Measurements from ENCODE around the gene ATF7IP. TPM values are rescaled to one million over a fixed set of nuclear protein-coding genes. Genes with fewer than 3 reads are reported as not detected.

ATF7IP gene
- total and polyA plus RNA-seq, 2 donors, result 23.9 to 28.0 TPM

GRCh38 chr12:14417715-14418114 is 52.2 kb downstream of the ATF7IP start:
- peak; percentile 60 to 96 (median 87) for DNase-seq (ENCODE audit: low read depth in 6 of 9, low spot score in 9 of 9)
- 63% methylated on average over 3 of the region's 3 CpGs for WGBS
- H3K4me3 ChIP-seq (ENCODE audit: low read length in 2 of 2), result peak overlapping the region in 1 of 2 donors; percentile 27

GRCh38 chr12:14418451-14418890 is 53.0 kb downstream of the ATF7IP start:
- H3K4me1 ChIP-seq (ENCODE audit: control insufficient read depth in 2 of 2, insufficient read depth in 2 of 2, low read length in 2 of 2), result peaks cover 2% of the 10 kb centered on the region in 2 donors
- H3K27ac ChIP-seq (ENCODE audit: low read depth in 1 of 2, low read length in 1 of 2), result peak overlapping the region in 1 of 2 donors; percentile 88
- no peaks in the 10 kb centered on the region for H3K27me3 ChIP-seq (ENCODE audit: control insufficient read depth in 2 of 2, insufficient read depth in 1 of 2, low read length in 1 of 2)
- no peaks in the 10 kb centered on the region for H3K9me3 ChIP-seq (ENCODE audit: control insufficient read depth in 2 of 2, insufficient read depth in 1 of 2, low read length in 1 of 2)
- peak overlapping the region in 1 of 2 donors; percentile 27 for H3K4me3 ChIP-seq (ENCODE audit: low read length in 2 of 2)
- DNase-seq (ENCODE audit: low read depth in 6 of 9, low spot score in 9 of 9), result peak in 4 of 9 donors; percentile 9 to 66 (median 31)
- WGBS, result 75% methylated on average over 3 of the region's 3 CpGs
- H3K36me3 ChIP-seq (ENCODE audit: control insufficient read depth in 2 of 2, insufficient read depth in 2 of 2, low read length in 1 of 2), result peaks cover 0 to 7% of the 10 kb centered on the region in 2 donors

More at GRCh38 chr12:14417715-14418114, 52.2 kb downstream of the ATF7IP start:
- H3K27me3 ChIP-seq (ENCODE audit: control insufficient read depth in 2 of 2, insufficient read depth in 1 of 2, low read length in 1 of 2), result no peaks in the 10 kb centered on the region
- peaks cover 2% of the 10 kb centered on the region in 2 donors for H3K4me1 ChIP-seq (ENCODE audit: control insufficient read depth in 2 of 2, insufficient read depth in 2 of 2, low read length in 2 of 2)
- peak overlapping the region in 1 of 2 donors; percentile 88 for H3K27ac ChIP-seq (ENCODE audit: low read depth in 1 of 2, low read length in 1 of 2)
- no peaks in the 10 kb centered on the region for H3K9me3 ChIP-seq (ENCODE audit: control insufficient read depth in 2 of 2, insufficient read depth in 1 of 2, low read length in 1 of 2)
- peaks cover 0 to 7% of the 10 kb centered on the region in 2 donors for H3K36me3 ChIP-seq (ENCODE audit: control insufficient read depth in 2 of 2, insufficient read depth in 2 of 2, low read length in 1 of 2)

GRCh38 chr12:14422516-14423230 is 57.2 kb downstream of the ATF7IP start:
- H3K27ac ChIP-seq (ENCODE audit: low read depth in 1 of 2, low read length in 1 of 2), result no peak overlapping the region
- 96% methylated on average over 4 of the region's 4 CpGs for WGBS

GRCh38 chr12:14424545-14424944 is 59.1 kb downstream of the ATF7IP start:
- Histone ChIP-seq H3K27ac (ENCODE audit: low read depth in 1 of 2, low read length in 1 of 2) (no peak overlapping the region), H3K9me3 (ENCODE audit: control insufficient read depth in 2 of 2, insufficient read depth in 1 of 2, low read length in 1 of 2) (peaks cover 0 to 1% of the 10 kb centered on the region in 2 donors), H3K27me3 (ENCODE audit: control insufficient read depth in 2 of 2, insufficient read depth in 1 of 2, low read length in 1 of 2) (no peaks in the 10 kb centered on the region), H3K4me1 (ENCODE audit: control insufficient read depth in 2 of 2, insufficient read depth in 2 of 2, low read length in 2 of 2) (no peaks in the 10 kb centered on the region), H3K36me3 (ENCODE audit: control insufficient read depth in 2 of 2, insufficient read depth in 2 of 2, low read length in 1 of 2) (peaks cover 9 to 44% of the 10 kb centered on the region in 2 donors), H3K4me3 (ENCODE audit: low read length in 2 of 2) (no peak overlapping the region)
- WGBS, result 99% methylated on average over 3 of the region's 3 CpGs
- no peak for DNase-seq (ENCODE audit: low read depth in 6 of 9, low spot score in 9 of 9)

More at GRCh38 chr12:14422516-14423230, 57.2 kb downstream of the ATF7IP start:
- Histone ChIP-seq H3K9me3 (ENCODE audit: control insufficient read depth in 2 of 2, insufficient read depth in 1 of 2, low read length in 1 of 2) (peaks cover 0 to 1% of the 10 kb centered on the region in 2 donors), H3K27me3 (ENCODE audit: control insufficient read depth in 2 of 2, insufficient read depth in 1 of 2, low read length in 1 of 2) (no peaks in the 10 kb centered on the region), H3K4me3 (ENCODE audit: low read length in 2 of 2) (no peak overlapping the region), H3K36me3 (ENCODE audit: control insufficient read depth in 2 of 2, insufficient read depth in 2 of 2, low read length in 1 of 2) (peaks cover 9 to 37% of the 10 kb centered on the region in 2 donors), H3K4me1 (ENCODE audit: control insufficient read depth in 2 of 2, insufficient read depth in 2 of 2, low read length in 2 of 2) (peaks cover 0 to 2% of the 10 kb centered on the region in 2 donors)
- DNase-seq (ENCODE audit: low read depth in 6 of 9, low spot score in 9 of 9), result no peak

GRCh38 chr12:14426792-14427191 is 61.3 kb downstream of the ATF7IP start:
- peaks cover 9 to 45% of the 10 kb centered on the region in 2 donors for H3K36me3 ChIP-seq (ENCODE audit: control insufficient read depth in 2 of 2, insufficient read depth in 2 of 2, low read length in 1 of 2)

GRCh38 chr12:14427929-14428328 is 62.4 kb downstream of the ATF7IP start:
- H3K27ac ChIP-seq (ENCODE audit: low read depth in 1 of 2, low read length in 1 of 2), result no peak overlapping the region
- H3K4me1 ChIP-seq (ENCODE audit: control insufficient read depth in 2 of 2, insufficient read depth in 2 of 2, low read length in 2 of 2), result no peaks in the 10 kb centered on the region
- no peak for DNase-seq (ENCODE audit: low read depth in 6 of 9, low spot score in 9 of 9)
- peaks cover 9 to 45% of the 10 kb centered on the region in 2 donors for H3K36me3 ChIP-seq (ENCODE audit: control insufficient read depth in 2 of 2, insufficient read depth in 2 of 2, low read length in 1 of 2)
- no peak overlapping the region for H3K4me3 ChIP-seq (ENCODE audit: low read length in 2 of 2)
- H3K27me3 ChIP-seq (ENCODE audit: control insufficient read depth in 2 of 2, insufficient read depth in 1 of 2, low read length in 1 of 2), result no peaks in the 10 kb centered on the region
- H3K9me3 ChIP-seq (ENCODE audit: control insufficient read depth in 2 of 2, insufficient read depth in 1 of 2, low read length in 1 of 2), result peaks cover 0 to 1% of the 10 kb centered on the region in 2 donors
- WGBS, result 97% methylated on average over 1 of the region's 1 CpG

More at GRCh38 chr12:14426792-14427191, 61.3 kb downstream of the ATF7IP start:
- no peak overlapping the region for H3K27ac ChIP-seq (ENCODE audit: low read depth in 1 of 2, low read length in 1 of 2)
- peaks cover 0 to 1% of the 10 kb centered on the region in 2 donors for H3K9me3 ChIP-seq (ENCODE audit: control insufficient read depth in 2 of 2, insufficient read depth in 1 of 2, low read length in 1 of 2)
- no peak for DNase-seq (ENCODE audit: low read depth in 6 of 9, low spot score in 9 of 9)
- no peaks in the 10 kb centered on the region for H3K27me3 ChIP-seq (ENCODE audit: control insufficient read depth in 2 of 2, insufficient read depth in 1 of 2, low read length in 1 of 2)
- no peak overlapping the region for H3K4me3 ChIP-seq (ENCODE audit: low read length in 2 of 2)
- no peaks in the 10 kb centered on the region for H3K4me1 ChIP-seq (ENCODE audit: control insufficient read depth in 2 of 2, insufficient read depth in 2 of 2, low read length in 2 of 2)

GRCh38 chr12:14430394-14430986 is 65.0 kb downstream of the ATF7IP start:
- Histone ChIP-seq H3K4me1 (ENCODE audit: control insufficient read depth in 2 of 2, insufficient read depth in 2 of 2, low read length in 2 of 2) (no peaks in the 10 kb centered on the region), H3K9me3 (ENCODE audit: control insufficient read depth in 2 of 2, insufficient read depth in 1 of 2, low read length in 1 of 2) (no peaks in the 10 kb centered on the region), H3K27me3 (ENCODE audit: control insufficient read depth in 2 of 2, insufficient read depth in 1 of 2, low read length in 1 of 2) (no peaks in the 10 kb centered on the region), H3K27ac (ENCODE audit: low read depth in 1 of 2, low read length in 1 of 2) (no peak overlapping the region), H3K36me3 (ENCODE audit: control insufficient read depth in 2 of 2, insufficient read depth in 2 of 2, low read length in 1 of 2) (peaks cover 0 to 36% of the 10 kb centered on the region in 2 donors), H3K4me3 (ENCODE audit: low read length in 2 of 2) (no peak overlapping the region)
- 97% methylated on average over 2 of the region's 2 CpGs for WGBS
- no peak for DNase-seq (ENCODE audit: low read depth in 6 of 9, low spot score in 9 of 9)

GRCh38 chr12:14431975-14432374 is 66.5 kb downstream of the ATF7IP start:
- H3K4me1 ChIP-seq (ENCODE audit: control insufficient read depth in 2 of 2, insufficient read depth in 2 of 2, low read length in 2 of 2), result no peaks in the 10 kb centered on the region
- no peaks in the 10 kb centered on the region for H3K27me3 ChIP-seq (ENCODE audit: control insufficient read depth in 2 of 2, insufficient read depth in 1 of 2, low read length in 1 of 2)
- no peaks in the 10 kb centered on the region for H3K9me3 ChIP-seq (ENCODE audit: control insufficient read depth in 2 of 2, insufficient read depth in 1 of 2, low read length in 1 of 2)
- no peak overlapping the region for H3K4me3 ChIP-seq (ENCODE audit: low read length in 2 of 2)
- H3K36me3 ChIP-seq (ENCODE audit: control insufficient read depth in 2 of 2, insufficient read depth in 2 of 2, low read length in 1 of 2), result peaks cover 3 to 38% of the 10 kb centered on the region in 2 donors
- 96% methylated on average over 2 of the region's 2 CpGs for WGBS
- H3K27ac ChIP-seq (ENCODE audit: low read depth in 1 of 2, low read length in 1 of 2), result no peak overlapping the region
- no peak for DNase-seq (ENCODE audit: low read depth in 6 of 9, low spot score in 9 of 9)

GRCh38 chr12:14435627-14436026 is 70.1 kb downstream of the ATF7IP start:
- no peak overlapping the region for H3K4me3 ChIP-seq (ENCODE audit: low read length in 2 of 2)
- no peaks in the 10 kb centered on the region for H3K4me1 ChIP-seq (ENCODE audit: control insufficient read depth in 2 of 2, insufficient read depth in 2 of 2, low read length in 2 of 2)
- WGBS, result 97% methylated on average over 1 of the region's 1 CpG
- DNase-seq (ENCODE audit: low read depth in 6 of 9, low spot score in 9 of 9), result no peak
- H3K36me3 ChIP-seq (ENCODE audit: control insufficient read depth in 2 of 2, insufficient read depth in 2 of 2, low read length in 1 of 2), result peaks cover 13 to 49% of the 10 kb centered on the region in 2 donors
- H3K27ac ChIP-seq (ENCODE audit: low read depth in 1 of 2, low read length in 1 of 2), result no peak overlapping the region
- no peaks in the 10 kb centered on the region for H3K27me3 ChIP-seq (ENCODE audit: control insufficient read depth in 2 of 2, insufficient read depth in 1 of 2, low read length in 1 of 2)
- H3K9me3 ChIP-seq (ENCODE audit: control insufficient read depth in 2 of 2, insufficient read depth in 1 of 2, low read length in 1 of 2), result no peaks in the 10 kb centered on the region
